HG03175 (cell line): ENCODE data around the gene HDAC7.

Source experiments
- ATAC-seq: cut with Tn5 transposase; IDR thresholded peaks from one replicate; pipeline ENCODE4 v1.9.1; 2021; ENCODE audit warnings: mild to moderate bottlenecking, moderate library complexity; ENCODE audit not compliant: unreplicated experiment

HDAC7 gene

DNA sequence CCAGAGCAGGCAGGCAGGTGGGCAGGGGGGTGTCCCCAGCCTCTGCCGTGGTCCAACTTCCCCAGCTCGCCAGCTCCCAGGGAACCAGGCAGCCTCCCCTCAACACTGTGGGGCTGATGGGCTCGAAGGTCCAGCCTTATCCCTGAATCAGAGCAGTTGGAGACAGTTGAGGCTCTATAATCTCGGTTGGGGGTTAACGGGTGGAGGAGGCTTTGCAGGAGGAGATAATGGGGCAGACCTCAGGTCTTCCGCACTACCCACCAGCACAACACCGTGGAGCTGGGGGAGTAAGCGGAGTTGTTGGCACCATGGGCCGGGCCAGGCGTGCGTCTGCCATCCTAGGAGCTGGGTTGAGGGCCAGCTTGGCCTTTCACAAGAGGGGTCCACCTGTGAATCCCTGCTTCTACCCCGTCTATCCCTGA is 13.9 kb upstream of the HDAC7 start:
- ATAC-seq = no peak

DNA sequence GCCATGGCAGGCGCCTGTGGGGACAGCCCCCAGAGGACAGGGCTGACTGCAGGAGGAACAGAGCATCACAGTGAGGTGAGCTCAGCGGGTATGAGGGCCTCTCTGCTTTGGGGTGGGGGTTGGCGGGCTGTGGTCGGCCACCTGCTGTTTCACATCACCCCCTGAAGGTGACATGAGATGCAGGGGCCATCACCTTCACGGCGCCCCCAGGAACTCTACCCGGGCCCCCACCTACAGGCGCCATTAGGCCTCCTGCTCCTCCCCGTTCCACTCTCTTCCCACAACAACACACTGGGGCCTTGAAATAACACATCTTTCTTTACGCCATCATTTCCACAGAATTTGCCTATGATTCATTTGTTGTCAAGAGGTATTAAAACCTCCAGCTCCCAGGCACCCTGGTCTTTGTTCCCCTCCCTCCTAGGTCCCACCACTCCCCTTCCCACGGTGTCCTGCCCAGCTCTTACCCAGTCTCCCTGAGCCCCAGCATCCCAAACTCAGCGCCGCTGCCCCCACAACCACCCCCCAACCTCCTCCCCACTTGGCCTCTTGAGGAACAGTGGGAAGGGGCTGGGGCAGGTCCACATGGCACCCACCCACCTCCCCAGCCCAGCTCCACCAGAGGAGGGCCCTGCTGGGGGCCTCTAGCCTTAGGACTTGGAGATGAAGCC is 12.7 kb upstream of the HDAC7 start:
- ATAC-seq = no peak

DNA sequence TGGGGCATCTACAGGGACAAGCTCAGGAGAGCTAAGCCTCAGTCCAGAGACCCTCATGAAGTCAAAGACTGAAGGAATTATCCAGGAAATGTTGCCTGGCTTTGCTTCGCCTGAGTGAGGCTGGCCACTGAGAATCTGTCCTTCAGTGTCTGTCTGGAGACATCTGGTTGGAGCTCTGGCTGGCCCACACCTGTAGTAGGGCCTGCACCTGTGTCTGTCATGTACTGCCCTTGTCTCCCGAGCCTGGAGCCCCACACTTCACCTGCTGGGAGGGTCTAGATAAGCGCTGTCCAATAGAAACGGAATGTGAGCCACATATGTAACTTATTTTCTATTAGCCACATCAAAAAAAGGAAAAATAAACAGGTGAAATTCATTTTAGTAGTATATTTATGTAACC is 9.9 kb upstream of the HDAC7 start:
- ATAC-seq = no peak

DNA sequence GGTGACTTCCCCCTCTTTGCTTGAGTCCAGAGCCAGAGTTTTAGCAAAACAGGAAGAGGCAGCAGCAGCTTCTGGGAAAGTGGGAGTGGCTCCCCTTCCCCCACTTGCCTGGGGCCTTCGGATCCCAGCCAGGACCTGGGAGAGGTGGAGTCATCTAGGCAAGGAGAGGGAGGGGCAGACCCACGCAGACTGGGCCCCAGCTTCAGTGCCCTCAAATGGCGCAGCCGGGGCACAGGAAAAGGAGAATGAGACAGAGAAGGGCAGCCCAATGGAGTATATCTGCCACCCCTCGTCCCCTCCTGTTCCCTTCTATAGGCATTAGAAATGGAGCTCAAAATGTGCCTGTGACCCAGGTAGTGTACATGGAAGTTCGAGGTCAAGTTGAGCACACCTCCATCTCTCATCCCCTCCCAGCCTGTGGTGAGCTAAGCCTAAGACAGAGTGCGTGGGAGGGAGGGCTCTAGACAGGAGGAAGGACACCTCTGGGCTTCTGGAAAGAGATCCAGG is 9.3 kb upstream of the HDAC7 start:
- no peak for ATAC-seq

DNA sequence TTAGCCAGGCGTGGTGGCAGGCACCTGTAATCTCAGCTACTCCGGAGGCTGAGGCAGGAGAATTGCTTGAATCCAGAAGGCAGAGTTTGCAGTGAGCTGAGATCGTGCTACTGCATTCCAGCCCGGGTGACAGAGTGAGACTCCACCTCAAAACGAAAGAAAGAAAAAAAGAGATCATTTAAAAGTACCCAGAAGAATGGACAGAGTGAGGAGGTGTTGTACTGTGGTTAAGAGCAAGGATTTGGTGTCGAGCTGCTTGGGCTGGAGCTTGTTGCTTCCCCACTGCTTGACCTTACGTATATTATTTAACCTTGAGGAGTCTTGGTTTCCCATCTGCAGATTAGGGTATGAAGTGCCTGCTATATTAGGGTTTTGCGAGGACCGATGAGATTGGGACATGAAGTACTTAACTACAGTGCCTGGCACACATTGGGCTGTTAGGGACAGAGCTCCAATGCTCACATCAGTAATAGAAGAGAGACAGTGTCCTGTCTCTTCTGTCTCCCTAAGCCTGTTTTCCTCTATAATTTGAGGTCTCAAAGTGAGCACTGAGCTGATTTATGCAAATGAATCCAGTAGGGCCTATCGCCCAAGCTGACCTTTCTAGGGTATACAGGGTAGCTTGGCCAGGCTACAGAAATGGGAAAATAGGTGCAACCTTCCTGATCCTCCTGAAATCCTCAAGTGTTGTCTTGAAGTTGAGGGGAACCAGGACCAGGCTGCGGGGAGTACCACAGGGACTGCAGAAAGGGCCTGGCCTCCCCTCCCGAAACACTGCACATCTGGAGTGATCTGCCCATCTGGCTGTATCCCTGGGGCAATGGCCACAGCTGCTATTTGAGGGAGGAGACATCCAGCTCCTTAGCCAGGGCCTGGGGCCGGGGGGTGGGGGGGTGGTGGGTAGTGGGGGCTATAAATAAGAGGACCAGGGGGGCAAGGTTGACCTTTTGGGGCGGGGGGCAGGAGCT is 8.6 kb upstream of the HDAC7 start:
- ATAC-seq = no peak

DNA sequence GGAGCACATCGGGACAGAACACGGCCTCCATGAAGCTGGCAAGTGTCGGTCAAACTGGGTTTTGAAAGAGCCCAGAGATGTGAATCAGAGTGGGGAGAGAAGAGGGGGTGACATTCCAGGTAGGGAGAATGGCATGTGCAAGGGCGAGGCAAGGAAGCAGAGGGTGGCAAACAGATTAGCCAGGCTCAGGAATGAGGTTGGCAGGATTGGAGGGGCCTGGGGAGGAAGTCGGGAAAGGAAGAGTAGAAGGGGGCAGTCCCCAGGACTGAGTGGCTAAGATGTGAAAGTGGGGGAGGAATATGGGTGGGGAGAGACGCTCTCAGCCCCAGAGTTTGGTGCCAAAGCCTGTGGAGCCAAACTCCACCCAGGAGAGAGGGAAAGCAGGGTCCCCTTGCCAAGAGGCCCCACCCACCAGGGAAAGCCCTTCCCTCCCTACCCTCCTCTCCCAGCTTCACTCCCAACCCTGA is 5.5 kb upstream of the HDAC7 start:
- no peak for ATAC-seq

DNA sequence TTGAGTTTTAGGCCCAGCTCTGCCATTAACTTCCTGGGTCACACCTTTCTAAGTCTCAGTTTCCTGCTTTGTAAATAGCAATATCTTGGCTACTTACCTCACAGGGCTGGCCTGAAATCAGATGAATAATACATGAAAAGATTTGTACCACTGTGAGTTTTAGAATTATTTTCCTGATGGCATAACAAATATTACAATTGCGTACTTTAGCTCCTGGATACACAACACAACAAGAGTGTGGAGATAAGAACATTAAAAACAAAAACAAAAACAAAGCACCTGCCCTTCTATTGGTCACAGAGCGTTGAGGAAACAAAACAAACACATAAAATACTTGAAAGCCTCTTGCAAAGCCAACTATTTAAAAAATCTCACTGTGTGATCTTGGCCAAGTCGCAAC is 4.9 kb upstream of the HDAC7 start:
- ATAC-seq = no peak

DNA sequence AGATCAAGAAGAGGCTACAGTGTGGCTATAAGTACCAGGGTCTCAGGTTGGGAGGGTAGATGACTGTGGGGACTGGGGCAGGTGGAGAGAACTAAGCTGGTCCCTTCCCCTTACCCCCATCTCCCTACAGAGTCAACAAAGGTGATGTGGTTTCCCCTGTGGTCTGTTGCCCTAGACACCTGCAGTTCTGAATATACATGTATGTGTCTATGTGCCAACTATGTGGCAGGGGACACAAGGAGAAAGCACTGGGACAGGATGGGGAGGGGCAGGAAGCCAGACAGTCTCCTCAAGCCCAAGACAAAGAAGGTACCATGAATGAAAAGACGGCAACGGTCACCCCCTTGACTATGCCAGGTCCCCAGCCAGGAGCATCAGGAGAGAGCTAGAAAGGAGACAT is 4.5 kb upstream of the HDAC7 start:
- ATAC-seq = no peak

DNA sequence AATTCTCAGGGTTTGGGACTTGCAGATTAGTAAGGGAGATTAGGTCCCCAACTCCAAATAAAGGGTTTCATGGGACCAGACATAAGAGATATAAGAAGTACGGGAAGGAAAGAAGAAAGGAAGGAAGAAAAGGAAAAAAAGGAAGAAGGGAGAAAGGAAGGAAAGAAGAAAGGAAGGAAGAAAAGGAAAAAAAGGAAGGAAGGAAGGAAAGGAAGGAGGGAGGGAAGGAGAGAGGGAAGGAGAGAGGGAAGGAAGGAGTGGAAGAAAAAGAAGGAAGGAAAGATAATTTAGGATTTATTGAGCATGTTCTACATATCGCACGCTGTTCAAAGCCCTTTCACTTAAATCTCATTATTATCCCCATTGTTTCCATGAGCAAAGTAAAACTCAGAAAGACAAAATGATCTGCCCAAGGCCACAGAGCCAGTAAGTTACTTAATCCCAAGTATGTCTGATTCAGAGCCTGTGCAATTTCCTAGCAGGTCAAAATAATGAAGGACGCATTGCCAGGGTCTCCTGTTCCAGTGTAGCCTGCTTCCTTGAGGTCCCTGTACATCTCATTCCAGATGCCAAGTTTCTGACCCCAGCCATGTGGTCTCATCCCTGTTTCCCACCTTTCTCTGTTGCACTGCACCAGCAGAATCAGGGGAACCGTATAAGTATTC is 3.9 kb upstream of the HDAC7 start:
- ATAC-seq = no peak

DNA sequence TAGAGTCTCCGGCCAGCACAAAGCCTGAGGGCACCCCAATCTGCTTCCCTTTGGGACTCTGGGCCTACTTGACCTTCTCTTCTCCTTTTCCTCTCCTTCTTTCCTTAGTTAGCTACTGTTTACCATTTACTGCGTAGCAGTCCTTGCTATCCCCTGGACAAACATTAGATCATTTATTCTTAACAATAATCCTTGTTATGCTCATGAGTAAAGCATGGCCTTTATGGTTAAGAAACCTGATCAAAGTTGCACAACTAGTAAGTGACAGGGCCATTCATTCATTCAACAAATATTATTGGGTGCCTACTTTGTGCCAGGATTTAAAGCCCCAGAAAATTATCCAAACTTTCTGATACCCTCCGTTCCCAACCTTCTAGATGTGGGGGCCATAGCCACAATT is 3.2 kb upstream of the HDAC7 start:
- no peak for ATAC-seq

DNA sequence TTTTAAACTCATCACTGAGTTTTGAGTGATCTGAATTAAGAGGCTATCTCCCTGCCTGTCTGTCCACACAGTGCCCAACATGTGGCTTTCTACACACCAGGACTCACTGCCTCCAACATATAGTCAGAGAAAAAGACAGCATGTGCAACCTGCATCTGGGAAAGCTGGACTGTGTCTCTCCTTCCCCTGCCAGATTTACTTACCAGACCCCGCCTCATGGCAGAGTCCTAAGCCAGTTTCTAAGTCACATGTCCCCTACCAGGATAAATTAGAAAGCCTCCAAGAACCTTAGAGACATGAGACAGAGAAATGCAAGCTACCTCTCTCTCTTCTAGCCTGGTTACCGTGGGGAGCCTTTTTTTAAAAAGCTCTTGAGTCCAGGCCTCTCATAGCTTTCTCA is 2.7 kb upstream of the HDAC7 start:
- no peak for ATAC-seq

DNA sequence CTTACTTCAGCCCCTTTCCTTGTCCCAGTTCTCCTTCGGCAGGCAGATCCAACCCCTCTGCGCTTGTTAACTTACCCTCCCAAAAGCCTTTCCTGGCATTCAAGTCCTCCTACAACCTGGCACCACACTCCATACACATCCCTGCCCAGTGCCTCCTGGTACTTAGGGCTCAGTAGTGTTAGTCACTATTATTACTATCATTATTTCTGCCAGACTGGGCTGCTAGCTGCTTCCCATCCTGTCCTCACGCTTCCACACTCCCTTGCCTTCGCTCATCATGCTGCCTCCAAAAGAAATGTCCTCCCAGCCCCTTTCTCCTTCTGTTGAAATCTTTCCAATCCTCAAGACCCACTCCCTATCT is 1.6 kb upstream of the HDAC7 start:
- ATAC-seq = no peak

DNA sequence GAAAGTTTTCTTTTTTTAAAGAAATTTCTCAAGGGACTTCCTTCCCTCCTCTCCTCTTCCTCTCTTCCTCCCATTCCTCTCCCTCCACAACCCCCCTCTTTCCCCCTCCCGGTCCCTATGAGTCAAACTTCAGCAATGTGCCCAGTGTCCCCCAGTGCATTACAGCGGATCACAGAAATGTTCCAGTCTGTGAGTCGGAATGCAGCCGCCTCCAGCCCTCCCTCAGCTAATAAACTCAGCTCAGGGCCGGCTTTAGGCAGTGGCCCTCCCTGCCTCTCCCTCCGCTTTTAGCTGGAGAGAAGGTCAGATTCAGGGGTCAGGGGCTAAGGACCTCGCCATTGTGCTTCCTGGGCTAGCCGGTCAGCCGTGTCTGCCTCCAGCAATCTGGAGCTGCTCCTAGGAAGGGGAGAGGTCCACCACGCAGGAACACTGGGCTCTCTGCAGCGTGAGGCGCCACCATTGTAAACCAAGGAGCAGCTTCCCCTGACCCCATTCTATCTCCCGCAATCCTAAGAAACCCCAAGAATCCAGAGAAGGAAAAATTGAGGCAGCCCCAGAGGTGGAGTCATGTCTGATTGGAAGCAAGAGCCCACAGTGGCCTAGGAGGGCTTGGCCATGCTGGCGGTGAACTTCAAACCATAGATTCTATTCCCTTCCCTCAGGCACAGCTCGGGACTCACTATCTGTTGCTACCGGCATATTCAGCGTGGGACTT is 1.1 kb upstream of the HDAC7 start:
- ATAC-seq = no peak

DNA sequence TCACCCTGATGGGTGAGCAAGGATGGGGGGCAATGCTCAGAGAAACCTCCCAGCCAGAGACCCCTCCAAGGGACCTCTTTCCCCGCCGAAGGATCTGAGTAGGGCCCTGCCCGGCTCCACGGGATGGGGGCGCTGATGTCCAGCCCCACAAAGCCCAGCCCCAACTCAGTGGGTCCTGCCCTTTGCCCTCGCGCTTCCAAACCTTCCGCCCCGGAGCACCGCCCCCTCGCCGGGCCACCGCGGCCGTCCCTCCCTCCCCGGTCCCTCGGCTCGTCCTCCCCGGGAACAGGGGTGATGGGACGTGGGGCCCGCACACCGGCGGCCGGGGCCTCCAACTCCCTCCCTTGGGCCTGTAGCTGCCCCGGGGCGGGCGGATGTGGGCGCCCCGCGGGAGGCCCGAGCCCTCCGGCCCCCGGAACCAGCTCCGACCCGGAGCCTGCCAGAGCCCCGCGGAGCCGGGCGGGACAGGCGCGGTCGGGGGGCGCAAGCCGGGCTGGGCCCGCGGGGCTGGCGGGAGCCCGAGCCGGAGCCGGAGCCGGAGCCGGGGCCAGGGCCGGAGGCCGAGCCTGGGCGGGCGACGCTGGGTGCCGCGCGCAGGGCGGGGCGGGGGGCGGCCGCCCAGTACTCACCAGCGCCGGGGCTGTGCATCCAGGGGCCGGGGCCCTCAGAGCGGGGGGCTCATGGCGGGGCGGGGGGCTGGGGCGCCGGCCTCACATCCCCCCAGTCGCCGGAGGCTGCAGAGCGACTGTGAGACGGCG is 386 bp downstream of the HDAC7 start:
- ATAC-seq = peak; percentile 33

DNA sequence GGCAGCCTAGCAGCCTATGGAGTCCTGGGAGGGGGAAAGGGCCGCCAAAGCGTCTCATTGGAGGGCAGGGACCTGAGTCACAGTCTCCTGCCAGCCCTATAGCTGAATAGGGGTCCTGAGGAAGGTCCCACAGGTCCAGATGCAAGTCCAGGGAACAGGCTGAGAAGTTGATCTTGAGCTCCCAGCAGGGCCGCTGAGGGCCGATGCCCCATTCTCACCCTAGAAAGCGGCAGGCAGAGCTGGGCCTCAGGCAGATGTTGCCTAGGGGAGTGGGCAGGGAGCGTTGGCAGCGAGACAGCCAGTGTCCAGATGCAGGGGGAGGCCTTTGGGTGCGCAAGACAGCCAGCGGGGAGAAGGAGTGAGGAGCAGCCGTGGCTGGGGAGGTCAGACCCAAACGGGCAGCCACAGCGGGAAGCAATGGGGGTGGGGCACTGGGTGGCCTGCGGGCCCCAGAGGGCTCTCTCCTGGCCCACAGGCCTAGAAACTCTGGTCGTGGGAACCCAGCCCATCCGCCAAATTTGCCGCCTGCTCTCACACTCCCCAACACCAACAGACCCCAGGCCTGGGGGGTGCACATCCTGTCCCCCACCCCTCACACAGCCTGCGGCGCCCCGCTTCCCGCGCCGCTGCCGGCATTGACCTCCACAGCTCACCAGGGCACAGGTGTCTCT is 1.1 kb downstream of the HDAC7 start:
- ATAC-seq = peak; percentile 19

DNA sequence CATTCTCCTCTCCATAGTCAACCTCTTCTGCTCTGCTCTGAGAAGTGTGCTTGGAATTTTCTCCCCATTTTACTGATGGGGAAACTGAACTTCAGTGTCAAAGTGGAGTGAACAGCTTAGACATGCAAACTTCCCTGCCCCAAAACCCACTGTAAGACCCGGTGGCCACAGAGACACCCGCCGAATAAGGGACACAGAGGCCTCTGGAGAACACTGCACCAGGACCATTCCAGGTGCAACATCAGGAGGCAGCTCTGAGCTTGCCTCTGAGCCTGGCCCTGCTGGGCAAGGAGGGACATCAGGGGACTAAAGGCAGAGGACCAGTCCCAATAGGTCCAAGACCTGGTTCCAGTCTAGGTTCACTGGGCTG is 1.7 kb downstream of the HDAC7 start:
- ATAC-seq = no peak

DNA sequence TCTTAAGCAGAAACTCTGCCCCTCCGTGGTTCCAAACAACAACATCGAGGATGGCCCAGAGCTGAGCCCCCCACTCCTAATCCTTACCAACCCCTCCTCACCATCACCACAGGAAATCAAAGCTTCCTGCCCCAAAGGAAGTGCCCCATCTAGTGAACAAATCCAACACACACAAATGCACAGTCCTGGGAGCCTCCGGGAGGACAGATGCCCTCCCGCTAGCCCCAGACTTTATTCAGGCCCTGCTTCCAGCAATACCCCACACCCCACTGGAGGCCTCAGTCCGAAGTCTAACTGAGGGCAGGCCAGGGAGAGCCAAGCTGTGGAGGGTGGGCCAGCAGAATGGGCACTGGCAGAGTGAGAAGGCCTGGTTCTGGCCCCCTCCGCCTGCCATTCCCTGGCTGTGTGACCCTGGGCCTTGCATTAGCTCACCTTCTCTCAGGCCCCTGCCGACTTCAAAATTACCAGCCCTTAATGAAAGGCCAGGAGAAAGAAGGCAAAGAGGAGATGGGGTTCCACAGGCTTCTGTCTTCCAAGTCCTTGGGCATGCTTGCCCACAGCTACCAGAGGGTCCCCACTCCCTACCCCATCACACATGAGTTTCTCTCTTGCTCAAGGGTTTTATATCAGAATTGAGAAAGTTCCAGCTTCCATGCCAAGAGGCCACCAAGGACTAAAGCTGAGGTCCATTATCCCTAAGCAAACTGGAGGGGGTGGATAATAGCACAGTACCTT is 2.3 kb downstream of the HDAC7 start:
- no peak for ATAC-seq

DNA sequence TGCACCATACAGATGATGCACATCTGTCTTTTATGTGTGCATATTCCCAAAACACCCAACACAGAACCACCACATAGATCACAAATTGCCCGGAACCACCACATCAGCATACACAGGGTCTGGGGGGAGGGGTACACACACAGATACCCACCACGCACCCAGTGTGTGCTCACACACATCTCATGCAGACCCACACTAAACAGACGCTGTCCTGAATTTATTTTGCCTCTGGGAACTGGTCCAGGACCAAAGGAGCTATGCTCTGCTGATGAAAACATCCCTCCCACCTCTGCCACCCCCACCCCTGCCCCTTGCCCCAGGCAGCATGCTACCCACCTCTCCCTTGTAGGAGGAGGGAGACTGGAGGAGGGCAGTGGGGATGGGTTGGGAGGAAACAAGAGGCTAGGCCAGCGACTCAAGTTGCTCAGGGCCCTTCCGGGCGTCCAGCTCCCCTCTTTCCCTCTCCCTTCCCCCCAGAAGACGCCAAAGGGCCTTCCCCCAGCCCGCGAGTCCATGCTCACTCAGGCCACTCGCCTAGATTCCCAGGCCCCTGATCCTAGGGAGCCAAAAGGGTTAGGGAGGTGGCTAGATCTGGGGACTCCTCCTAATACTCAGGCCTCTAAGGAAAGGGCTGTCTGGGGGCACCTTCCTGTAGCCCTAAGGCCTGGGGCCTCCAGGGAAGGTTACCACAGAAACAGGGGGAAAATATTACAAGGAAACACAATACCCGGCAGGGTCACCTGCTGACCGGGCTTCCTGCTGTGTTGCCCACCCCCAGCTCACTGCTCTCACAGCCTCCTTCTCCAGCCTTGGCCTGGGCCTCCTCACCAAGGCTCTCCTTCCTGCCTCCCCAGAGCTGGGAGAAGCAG is 3.1 kb downstream of the HDAC7 start:
- no peak for ATAC-seq
